HFF-Myc (cell line): ENCODE measurements around the gene MOB1B.

Experiments
- DNase-seq: peaks from one replicate; pipeline ENCODE4 v3.0.0-alpha.2; 2011; ENCODE audit warnings: low read depth; ENCODE audit errors: extremely low read depth
- H3K4me3 ChIP-seq: replicated peaks from 2 replicates; pipeline ENCODE4 v1.5.1; 2011; ENCODE audit warnings: low read depth, mild to moderate bottlenecking, control low read depth, low read length
- TF ChIP-seq, protein P1 (sequence below): IDR thresholded peaks from 2 replicates; pipeline ENCODE4 v1.5.1; 2012; ENCODE audit warnings: mild to moderate bottlenecking, low read depth, low read length, control low read depth; ENCODE audit errors: missing control alignments

MOB1B gene

DNA sequence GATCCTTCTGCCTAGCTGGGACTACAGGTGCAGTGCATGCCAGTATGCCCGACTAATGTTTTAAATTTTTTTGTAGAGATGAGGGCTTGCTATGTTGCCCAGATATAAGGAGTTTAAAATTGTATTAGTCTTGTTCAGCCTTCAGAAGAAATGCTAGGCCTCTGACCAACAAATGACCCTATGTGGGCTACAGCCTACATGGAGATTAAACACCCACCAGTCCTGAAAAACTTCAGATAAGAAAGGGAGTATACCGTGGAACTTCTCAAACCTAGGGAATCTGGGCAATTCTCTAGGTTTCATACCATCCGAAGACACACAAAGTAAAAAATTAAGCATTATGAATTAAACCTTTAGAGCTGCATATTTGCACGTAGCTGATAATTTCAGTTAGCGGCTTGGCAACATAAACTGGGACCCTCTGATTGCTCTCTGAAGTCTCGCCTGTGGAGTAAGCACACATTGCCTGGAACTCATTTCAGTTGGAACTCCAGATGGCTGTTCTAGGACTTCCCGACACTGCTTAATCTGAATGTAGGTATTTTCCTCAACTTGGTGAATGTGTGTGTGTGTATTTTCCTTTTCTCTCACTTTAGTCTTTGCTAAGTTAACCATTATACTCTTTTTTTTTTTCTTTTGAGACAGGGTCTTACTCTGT is 33.0 kb downstream of the MOB1B start:
- DNase-seq = no peak
- H3K4me3 ChIP-seq = no peak overlapping the region
- TF ChIP-seq, protein P1, sequence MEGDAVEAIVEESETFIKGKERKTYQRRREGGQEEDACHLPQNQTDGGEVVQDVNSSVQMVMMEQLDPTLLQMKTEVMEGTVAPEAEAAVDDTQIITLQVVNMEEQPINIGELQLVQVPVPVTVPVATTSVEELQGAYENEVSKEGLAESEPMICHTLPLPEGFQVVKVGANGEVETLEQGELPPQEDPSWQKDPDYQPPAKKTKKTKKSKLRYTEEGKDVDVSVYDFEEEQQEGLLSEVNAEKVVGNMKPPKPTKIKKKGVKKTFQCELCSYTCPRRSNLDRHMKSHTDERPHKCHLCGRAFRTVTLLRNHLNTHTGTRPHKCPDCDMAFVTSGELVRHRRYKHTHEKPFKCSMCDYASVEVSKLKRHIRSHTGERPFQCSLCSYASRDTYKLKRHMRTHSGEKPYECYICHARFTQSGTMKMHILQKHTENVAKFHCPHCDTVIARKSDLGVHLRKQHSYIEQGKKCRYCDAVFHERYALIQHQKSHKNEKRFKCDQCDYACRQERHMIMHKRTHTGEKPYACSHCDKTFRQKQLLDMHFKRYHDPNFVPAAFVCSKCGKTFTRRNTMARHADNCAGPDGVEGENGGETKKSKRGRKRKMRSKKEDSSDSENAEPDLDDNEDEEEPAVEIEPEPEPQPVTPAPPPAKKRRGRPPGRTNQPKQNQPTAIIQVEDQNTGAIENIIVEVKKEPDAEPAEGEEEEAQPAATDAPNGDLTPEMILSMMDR = no peak

DNA sequence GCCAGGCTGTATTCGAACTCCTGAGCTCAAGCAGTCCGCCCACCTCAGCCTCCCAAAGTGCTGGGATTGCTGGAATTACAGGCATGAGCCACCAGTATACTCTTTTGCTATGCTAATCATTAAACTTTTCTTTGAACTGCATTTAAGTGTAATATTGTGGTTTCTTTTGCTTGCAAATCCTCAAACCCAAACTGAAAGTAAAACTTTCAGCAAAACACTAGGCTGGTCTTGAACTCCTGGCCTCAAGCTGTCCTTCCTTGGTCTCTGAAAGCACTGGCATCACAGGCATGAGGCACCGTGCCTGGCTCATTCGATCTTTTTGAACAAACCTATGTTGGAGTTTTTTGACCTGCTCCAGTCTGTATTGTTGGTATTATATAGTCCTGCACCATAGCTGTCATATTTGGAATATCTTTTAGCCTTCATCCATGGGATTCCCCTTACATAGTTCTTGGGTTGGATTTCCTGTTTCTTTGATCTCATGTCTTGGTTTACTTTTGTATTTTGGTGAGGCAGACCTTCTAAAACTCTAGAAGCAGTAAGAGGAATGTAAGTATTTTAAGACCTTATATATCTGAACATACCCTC is 34.1 kb downstream of the MOB1B start:
- TF ChIP-seq, protein P1 = no peak
- H3K4me3 ChIP-seq = no peak overlapping the region
- DNase-seq = no peak

DNA sequence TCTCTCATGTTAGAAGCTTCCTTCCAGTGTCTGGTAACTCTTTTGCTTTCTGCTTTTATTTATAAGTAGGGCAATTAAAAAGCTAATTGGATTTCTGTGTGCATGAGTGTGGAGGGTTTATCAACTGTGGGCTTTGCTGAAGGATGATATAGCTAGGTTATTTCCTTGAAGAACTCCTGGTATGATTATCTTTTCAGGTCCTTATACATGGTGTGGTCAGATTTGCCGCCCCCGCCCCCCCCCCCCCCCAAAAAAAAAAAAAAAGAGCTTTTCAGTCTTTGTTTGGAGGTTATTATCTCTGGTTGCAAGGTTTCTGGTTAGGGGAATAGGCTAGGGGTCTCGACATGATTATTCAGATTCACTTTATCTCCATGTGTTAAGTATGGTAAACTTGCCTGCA is 35.9 kb downstream of the MOB1B start:
- no peak for DNase-seq
- H3K4me3 ChIP-seq = no peak overlapping the region
- TF ChIP-seq, protein P1 = no peak

DNA sequence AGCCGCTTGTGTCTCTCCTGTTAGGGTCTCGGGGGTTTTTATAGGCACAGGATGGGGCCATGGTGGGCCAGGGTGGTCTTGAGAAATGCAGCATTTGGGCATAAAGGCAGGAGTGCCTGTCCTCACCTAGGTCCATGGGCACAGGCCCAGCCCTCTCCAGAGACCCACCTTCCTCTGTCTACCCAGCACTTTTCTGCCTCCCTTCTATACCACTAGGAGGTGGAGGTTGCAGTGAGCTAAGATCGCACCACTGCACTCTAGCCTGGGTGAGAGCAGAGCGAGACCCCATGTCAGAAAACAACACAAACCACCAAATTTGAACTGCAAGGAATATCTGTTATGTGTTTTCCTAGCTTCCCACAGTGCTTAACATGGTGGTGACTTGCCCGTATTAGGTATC is 38.0 kb downstream of the MOB1B start:
- H3K4me3 ChIP-seq = no peak overlapping the region
- no peak for DNase-seq
- TF ChIP-seq, protein P1 = no peak

DNA sequence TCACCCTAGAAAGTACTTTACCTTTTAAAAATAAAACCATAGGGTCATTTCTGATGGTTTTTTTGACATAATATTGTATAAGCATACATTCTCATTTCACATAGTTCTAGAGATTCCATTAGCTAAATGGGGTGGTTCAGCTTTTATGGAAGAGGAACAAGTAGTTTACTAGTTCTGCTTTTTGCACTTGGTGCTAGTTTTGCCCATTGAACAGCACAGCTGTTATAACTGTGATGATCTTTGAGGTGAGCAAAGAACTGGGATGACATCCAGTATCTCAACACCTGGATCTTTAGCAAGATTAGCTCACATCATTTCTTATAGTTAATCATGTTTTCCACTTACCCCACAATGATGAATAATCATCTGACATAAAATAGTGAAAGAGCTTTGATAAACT is 40.9 kb downstream of the MOB1B start:
- TF ChIP-seq, protein P1 = no peak
- no peak for DNase-seq
- no peak overlapping the region for H3K4me3 ChIP-seq

DNA sequence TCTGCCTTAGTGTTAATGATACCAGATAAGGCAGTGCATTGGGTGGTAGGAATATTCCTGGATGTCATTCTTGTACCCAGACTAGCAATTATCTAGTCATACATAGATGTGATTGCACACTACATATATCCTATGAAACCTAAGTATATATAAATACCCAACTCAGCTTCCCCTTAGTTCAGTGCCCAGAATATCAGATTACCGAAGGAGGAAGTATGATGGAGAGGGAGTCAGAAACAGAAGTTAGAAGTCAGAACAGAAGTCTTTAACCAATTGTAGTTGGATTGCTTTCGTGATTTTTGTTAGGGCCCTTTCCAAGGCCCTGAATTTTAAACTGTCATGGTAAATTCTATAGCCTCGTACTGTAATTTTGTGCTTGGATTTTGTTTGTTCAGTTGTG is 42.9 kb downstream of the MOB1B start:
- TF ChIP-seq, protein P1 = no peak
- DNase-seq = no peak
- no peak overlapping the region for H3K4me3 ChIP-seq
